T-cell (primary cell): Measurements from ENCODE around the gene ANKRD37. TPM values are rescaled to one million over a fixed set of nuclear protein-coding genes. Genes with fewer than 3 reads are reported as not detected.

Experiments
- ATAC-seq, 4 experiments: fragments of 200-7000 bp in 3 of 4; fragments of 150-1000 bp in 1 of 4; cut with Tn5 transposase; replicated peaks in 1 of 4; 1 replicate in 3 of 4; 2 replicates in 1 of 4; pipeline ENCODE4 v1.10.0; 2021; ENCODE audit warnings: moderate library complexity in 3 of 4, mild to moderate bottlenecking in 2 of 4, moderate number of reproducible peaks in 1 of 4
- CTCF ChIA-PET, 2 donors: fragments of 300-600 bp; sonication (Branson Sonifier 250); formaldehyde crosslinking; loops; one replicate each; lab custom pipeline; 2022; ENCODE audit warnings: antibody characterized with exemption in 2 of 2; lab: Charles Lee
- POLR2A ChIA-PET, 2 donors: fragments of 300-600 bp; sonication (Branson Sonifier 250); formaldehyde crosslinking; loops; one replicate each; lab custom pipeline; 2022; ENCODE audit warnings: antibody characterized with exemption in 2 of 2; lab: Charles Lee
- DNase-seq, 35 experiments: peaks; one replicate each; pipeline versions ENCODE4 v3.0.0 to v3.0.0-alpha.2; 2013 to 2023
- H3K27ac ChIP-seq: one replicate; pipeline ENCODE4 v1.5.1; 2013; ENCODE audit warnings: low read length
- H3K27me3 ChIP-seq, 2 experiments: replicated peaks in 1 of 2; 1 replicate in 1 of 2; 2 replicates in 1 of 2; pipeline versions ENCODE4 v1.6.1 to v1.7.0; 2013; ENCODE audit warnings: low read length in 1 of 2, mixed read lengths in 1 of 2; ENCODE audit not compliant: control insufficient read depth in 2 of 2, insufficient read depth in 2 of 2; ENCODE audit errors: extremely low read depth in 1 of 2
- H3K36me3 ChIP-seq, 2 donors: 1 replicate in 1 of 2; 2 replicates in 1 of 2; pipeline versions ENCODE4 v1.6.1 to v1.7.0; 2013; ENCODE audit warnings: low read length in 1 of 2; ENCODE audit not compliant: control insufficient read depth in 2 of 2, insufficient read depth in 1 of 2; ENCODE audit errors: extremely low read depth in 1 of 2
- H3K4me1 ChIP-seq, 2 experiments: 1 replicate in 1 of 2; 2 replicates in 1 of 2; pipeline versions ENCODE4 v1.6.1 to v1.7.0; 2013; ENCODE audit warnings: low read length in 2 of 2, mixed read lengths in 1 of 2; ENCODE audit not compliant: insufficient read depth in 2 of 2, control insufficient read depth in 1 of 2; ENCODE audit errors: extremely low read depth in 1 of 2
- H3K4me3 ChIP-seq, 2 donors: 1 replicate in 1 of 2; 2 replicates in 1 of 2; pipeline versions ENCODE4 v1.5.1 to v1.7.0; 2013; ENCODE audit warnings: mild to moderate bottlenecking in 2 of 2, low read length in 1 of 2, moderate library complexity in 1 of 2; ENCODE audit not compliant: control insufficient read depth in 1 of 2; ENCODE audit errors: extremely low read depth in 1 of 2
- H3K9me3 ChIP-seq: 2 replicates; pipeline ENCODE4 v1.7.0; 2013
- H3K27ac Mint-ChIP-seq, 2 donors: one replicate each; pipeline ENCODE4 v1.8.0; 2020 to 2021; ENCODE audit warnings: mild to moderate bottlenecking in 2 of 2, mixed read lengths in 2 of 2
- H3K27me3 Mint-ChIP-seq, 2 donors: one replicate each; pipeline ENCODE4 v1.8.0; 2021 to 2022; ENCODE audit warnings: mixed read lengths in 2 of 2
- H3K36me3 Mint-ChIP-seq: one replicate; pipeline ENCODE4 v1.8.0; 2021; ENCODE audit warnings: mixed read lengths
- H3K4me1 Mint-ChIP-seq, 3 donors: one replicate each; pipeline ENCODE4 v1.8.0; 2020 to 2022; ENCODE audit warnings: mixed read lengths in 3 of 3, mild to moderate bottlenecking in 1 of 3
- H3K4me3 Mint-ChIP-seq, 3 donors: one replicate each; pipeline ENCODE4 v1.8.0; 2020 to 2022; ENCODE audit warnings: mild to moderate bottlenecking in 3 of 3, mixed read lengths in 3 of 3, moderate library complexity in 3 of 3
- H3K9me3 Mint-ChIP-seq, 3 donors: one replicate each; pipeline ENCODE4 v1.8.0; 2020 to 2022; ENCODE audit warnings: mixed read lengths in 3 of 3
- WGBS: methylation state at CpG from one replicate; pipeline ENCODE4 v1.1.5; 2013; ENCODE audit warnings: missing lambda C conversion rate; ENCODE audit not compliant: insufficient coverage; 5-methylcytosine and 5-hydroxymethylcytosine counted together
- total RNA-seq, 35 experiments: library from RNA in 6 of 35; stranded (reverse) in 6 of 35; fragments of 120-200 nt in 1 of 35; gene quantifications; one replicate each; pipeline versions ENCODE4 v1.2.1 to v1.2.4 and lab custom pipeline; 2013 to 2026

ANKRD37 gene
- total RNA-seq, 5 donors from 2014 or later (not counting 1 experiment from before 2014, with no cell fraction given) = 5.5 to 16.0 (median 7.9) TPM

DNA sequence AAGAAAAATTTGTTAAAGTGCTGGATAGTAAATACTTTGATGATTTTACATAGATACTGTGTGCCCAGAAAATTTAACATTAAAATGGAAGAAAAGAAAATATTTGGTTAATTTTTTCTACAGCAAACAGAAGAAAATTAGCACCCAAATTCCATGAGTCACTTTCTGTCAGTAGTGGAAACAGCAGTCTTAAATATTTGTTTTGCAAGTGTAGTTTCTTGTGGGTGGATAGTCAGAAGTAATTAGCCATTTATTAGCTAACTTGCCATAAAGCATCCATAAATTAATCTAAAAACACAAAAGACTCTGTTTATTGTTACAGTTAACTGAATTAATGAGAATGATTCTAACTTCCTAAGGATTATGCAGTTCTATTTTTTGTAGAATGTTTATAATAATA lies 38.8 kb downstream of the ANKRD37 start:
- no peak for ATAC-seq
- H3K27me3 ChIP-seq = peaks cover 2 to 3% of the 10 kb centered on the region in 2 experiments
- ChIA-PET POLR2A (no interaction called here), CTCF (no interaction called here)
- H3K4me1 Mint-ChIP-seq = no peaks in the 10 kb centered on the region
- no peak overlapping the region for H3K27ac Mint-ChIP-seq
- no peaks in the 10 kb centered on the region for H3K4me1 ChIP-seq
- no peaks in the 10 kb centered on the region for H3K9me3 Mint-ChIP-seq
- no peak for DNase-seq
- H3K36me3 Mint-ChIP-seq = no peaks in the 10 kb centered on the region
- no peaks in the 10 kb centered on the region for H3K36me3 ChIP-seq
- no peaks in the 10 kb centered on the region for H3K9me3 ChIP-seq
- H3K27ac ChIP-seq = no peak overlapping the region
- no peak overlapping the region for H3K4me3 Mint-ChIP-seq
- peaks cover 0 to 4% of the 10 kb centered on the region in 2 donors for H3K27me3 Mint-ChIP-seq
- H3K4me3 ChIP-seq = no peak overlapping the region

DNA sequence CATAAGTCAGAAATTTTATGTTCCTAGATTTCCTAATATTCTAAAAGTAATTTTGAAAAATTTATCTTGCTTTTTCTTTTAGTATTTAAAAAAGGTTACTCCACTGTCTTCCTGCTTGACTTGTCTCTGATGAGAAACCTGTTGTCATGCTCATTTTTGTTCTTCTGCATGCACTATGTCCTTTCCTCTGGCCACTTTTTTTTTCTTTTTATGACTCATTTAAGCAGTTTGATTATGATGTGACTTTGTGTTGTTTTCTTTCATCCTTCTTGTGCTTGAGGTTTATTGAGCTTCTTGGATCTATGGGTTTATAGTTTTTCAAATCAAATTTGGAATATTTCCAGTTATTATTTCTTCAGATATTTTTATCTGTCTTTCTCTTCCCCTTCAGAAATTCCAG lies 41.2 kb downstream of the ANKRD37 start:
- POLR2A ChIA-PET = interaction anchor here (0.5 to 1.1 kb wide), 5 partner anchors 9 to 19 kb away, joined by 3 to 8 read pairs (median 4); no protein-coding TSS in a partner anchor
- CTCF ChIA-PET = no interaction called here

DNA sequence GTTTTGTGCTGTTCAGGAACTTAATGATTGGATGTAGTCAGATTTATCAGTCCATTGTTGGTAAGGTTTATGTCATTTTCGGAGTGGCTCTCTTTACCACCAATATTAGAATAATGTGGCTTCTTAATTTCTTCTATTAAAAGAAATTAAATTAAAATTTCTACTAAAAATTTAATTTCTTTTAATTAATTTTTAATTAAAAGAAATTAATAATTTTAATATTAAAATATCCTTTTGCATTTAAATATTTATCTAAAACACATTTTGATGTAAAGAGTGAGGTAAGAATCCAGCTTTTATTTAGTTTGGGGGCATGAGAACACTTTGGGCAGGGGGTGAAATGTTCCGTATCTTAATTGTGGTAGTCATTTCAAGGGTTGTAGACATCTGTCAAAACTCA lies 44.8 kb downstream of the ANKRD37 start:
- Mint-ChIP-seq H3K4me1 (no peaks in the 10 kb centered on the region), H3K9me3 (no peaks in the 10 kb centered on the region), H3K27ac (no peak overlapping the region), H3K27me3 (no peaks in the 10 kb centered on the region), H3K36me3 (no peaks in the 10 kb centered on the region), H3K4me3 (no peak overlapping the region)
- ChIA-PET POLR2A (no interaction called here), CTCF (interaction anchor here in 1 of 2 donors (0.6 kb wide), 1 partner anchor 65 kb away, joined by 5 read pairs; no protein-coding TSS in a partner anchor)
- no peak for ATAC-seq
- no peak for DNase-seq
- H3K9me3 ChIP-seq = no peaks in the 10 kb centered on the region
- H3K27me3 ChIP-seq = no peaks in the 10 kb centered on the region
- no peak overlapping the region for H3K27ac ChIP-seq
- no CpG with 5 or more reads among the region's 2 CpGs for WGBS
- no peak overlapping the region for H3K4me3 ChIP-seq
- no peaks in the 10 kb centered on the region for H3K36me3 ChIP-seq
- no peaks in the 10 kb centered on the region for H3K4me1 ChIP-seq

More for the DNA sequence above, 41.2 kb downstream of the ANKRD37 start:
- Histone ChIP-seq H3K27ac (no peak overlapping the region), H3K4me1 (no peaks in the 10 kb centered on the region), H3K9me3 (no peaks in the 10 kb centered on the region), H3K36me3 (no peaks in the 10 kb centered on the region), H3K27me3 (peaks cover 0 to 3% of the 10 kb centered on the region in 2 experiments), H3K4me3 (no peak overlapping the region)
- Mint-ChIP-seq H3K9me3 (no peaks in the 10 kb centered on the region), H3K4me3 (no peak overlapping the region), H3K4me1 (no peaks in the 10 kb centered on the region), H3K27me3 (no peaks in the 10 kb centered on the region), H3K27ac (no peak overlapping the region), H3K36me3 (no peaks in the 10 kb centered on the region)
- DNase-seq (no peak), ATAC-seq (no peak)

DNA sequence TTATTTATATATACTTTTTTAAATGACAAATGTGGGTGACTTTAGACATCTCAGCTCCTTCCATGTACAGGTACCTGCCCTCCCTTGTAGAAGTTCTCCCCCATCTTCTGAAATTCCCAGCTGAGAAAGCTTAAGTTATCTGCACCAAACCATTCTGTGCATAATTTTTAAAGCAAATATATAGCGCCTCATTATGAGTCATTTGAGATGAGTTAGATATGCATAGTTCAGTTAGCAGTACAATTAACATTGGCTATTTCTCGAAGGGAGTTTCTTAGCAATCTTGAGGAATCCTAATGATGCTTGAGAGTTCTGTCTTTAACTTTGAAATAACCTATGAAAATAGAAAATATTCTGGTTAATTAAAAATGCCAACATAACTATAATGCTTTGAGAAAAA lies 48.6 kb downstream of the ANKRD37 start:
- H3K27ac Mint-ChIP-seq = no peak overlapping the region
- H3K4me1 ChIP-seq = no peaks in the 10 kb centered on the region
- WGBS = no CpG with 5 or more reads among the region's 2 CpGs
- no peaks in the 10 kb centered on the region for H3K36me3 ChIP-seq
- peaks cover 0 to under 1% of the 10 kb centered on the region in 2 experiments for H3K27me3 ChIP-seq
- H3K4me1 Mint-ChIP-seq = no peaks in the 10 kb centered on the region
- no peak overlapping the region for H3K27ac ChIP-seq
- H3K36me3 Mint-ChIP-seq = no peaks in the 10 kb centered on the region
- H3K9me3 ChIP-seq = no peaks in the 10 kb centered on the region
- CTCF ChIA-PET = interaction anchor here in 1 of 2 donors (0.6 to 0.7 kb wide), 2 partner anchors 50 to 153 kb away, joined by 3 to 4 read pairs; no protein-coding TSS in a partner anchor
- ATAC-seq = no peak
- POLR2A ChIA-PET = no interaction called here
- peaks cover 0 to 4% of the 10 kb centered on the region in 2 donors for H3K27me3 Mint-ChIP-seq
- H3K4me3 Mint-ChIP-seq = no peak overlapping the region
- H3K9me3 Mint-ChIP-seq = no peaks in the 10 kb centered on the region
- H3K4me3 ChIP-seq = no peak overlapping the region
- no peak for DNase-seq

Other genes starting within 250 kb of the ANKRD37 start
- 10 to 100 TPM; 29.8 to 35.3 (median 31.8) TPM for gene CFAP97, start 192.8 kb upstream of the ANKRD37 start, total RNA-seq
- gene SNX25, start 187.2 kb upstream of the ANKRD37 start, total RNA-seq = 10 to 100 TPM; 14.0 to 19.3 (median 16.4) TPM
- gene LRP2BP, start 917 bp upstream of the ANKRD37 start, total RNA-seq = 1 to 10 TPM in 2 of 5 donors, under 1 TPM in 3; 0.51 to 2.9 (median 0.89) TPM
- gene UFSP2, start 29.1 kb downstream of the ANKRD37 start, total RNA-seq = 10 to 100 TPM; 13.9 to 30.1 (median 20.3) TPM
- under 1 TPM; 0.35 to 0.77 (median 0.47) TPM for gene CCDC110, start 74.9 kb downstream of the ANKRD37 start, total RNA-seq
- gene PDLIM3, start 138.7 kb downstream of the ANKRD37 start, total RNA-seq = under 1 TPM in 3 of 5 donors, not detected in 2; 0.23 to 0.63 (median 0.63) TPM